Left ventricle myocardium inferior (tissue), 1 donor: ENCODE data around the gene KIAA1671. TPM values are rescaled to one million over a fixed set of nuclear protein-coding genes. Genes with fewer than 3 reads are reported as not detected.

ENCODE experiments used
- DNase-seq: peaks from one replicate; pipeline ENCODE4 v3.0.0-alpha.2; 2020
- H3K27ac ChIP-seq: fragments of 200-600 bp; replicated peaks from 2 replicates; pipeline ENCODE4 v1.8.0; 2021
- H3K27me3 ChIP-seq: fragments of 200-600 bp; 2 replicates; pipeline ENCODE4 v1.8.0; 2021; ENCODE audit warnings: low read depth
- H3K36me3 ChIP-seq: fragments of 200-600 bp; 2 replicates; pipeline ENCODE4 v1.8.0; 2021
- H3K4me1 ChIP-seq: fragments of 200-600 bp; 2 replicates; pipeline ENCODE4 v1.8.0; 2021
- H3K4me3 ChIP-seq: fragments of 200-600 bp; 2 replicates; pipeline ENCODE4 v1.8.0; 2021; ENCODE audit warnings: mild to moderate bottlenecking, moderate library complexity
- H3K9me3 ChIP-seq: fragments of 200-600 bp; replicated peaks from 2 replicates; pipeline ENCODE4 v1.8.0; 2021
- CTCF ChIP-seq: fragments of 200-600 bp; IDR thresholded peaks from 2 replicates; pipeline ENCODE4 v1.8.0; 2021; ENCODE audit warnings: antibody characterized with exemption, mild to moderate bottlenecking, borderline replicate concordance
- intact Hi-C: fragments of 100-400 bp; cut with micrococcal nuclease; formaldehyde crosslinking; loops from one replicate; pipeline ENCODE4 v1.11.0; 2022
- total RNA-seq: library from RNA; stranded (reverse); fragmentation: NEBNext Ultra II Directional; extraction: Animal tissue kit (Norgen Biotek cat#: 25700); gene quantifications from one replicate; pipeline ENCODE4 v1.2.1, GENCODE V29; 2021
- donor health status: DM: no; HTN: yes; CAD: no; lungs with severe emphysema.

The KIAA1671 gene
- total RNA-seq, 1 donor from 2014 or later = 12.2 TPM

DNA sequence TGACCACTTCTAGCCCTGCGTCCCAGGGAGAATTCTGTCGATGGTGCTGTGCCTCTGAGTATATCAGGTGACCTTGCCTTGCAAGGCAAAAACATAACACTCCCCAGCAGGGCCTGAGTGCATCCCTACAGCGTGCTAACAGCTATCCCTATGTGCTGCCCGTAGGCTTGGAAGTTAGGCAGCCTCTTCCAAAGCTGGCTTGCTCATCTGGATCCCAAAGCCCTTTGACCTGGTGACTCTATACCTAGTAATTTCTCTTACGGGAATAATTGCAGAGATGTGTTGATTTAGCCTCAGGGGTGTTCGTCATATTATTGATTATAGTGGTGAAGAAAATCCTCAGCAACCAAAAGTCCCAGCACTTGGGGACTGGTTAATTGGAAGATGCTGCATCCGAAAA is 214.6 kb downstream of the KIAA1671 start:
- no peak overlapping the region for H3K27ac ChIP-seq
- TF ChIP-seq CTCF = no peak
- H3K27me3 ChIP-seq = no peaks in the 10 kb centered on the region
- no peaks in the 10 kb centered on the region for H3K36me3 ChIP-seq
- intact Hi-C loops = no loop called here
- H3K4me1 ChIP-seq = peaks cover 8% of the 10 kb centered on the region
- no peak for DNase-seq
- no peak overlapping the region for H3K4me3 ChIP-seq
- no peaks in the 10 kb centered on the region for H3K9me3 ChIP-seq

DNA sequence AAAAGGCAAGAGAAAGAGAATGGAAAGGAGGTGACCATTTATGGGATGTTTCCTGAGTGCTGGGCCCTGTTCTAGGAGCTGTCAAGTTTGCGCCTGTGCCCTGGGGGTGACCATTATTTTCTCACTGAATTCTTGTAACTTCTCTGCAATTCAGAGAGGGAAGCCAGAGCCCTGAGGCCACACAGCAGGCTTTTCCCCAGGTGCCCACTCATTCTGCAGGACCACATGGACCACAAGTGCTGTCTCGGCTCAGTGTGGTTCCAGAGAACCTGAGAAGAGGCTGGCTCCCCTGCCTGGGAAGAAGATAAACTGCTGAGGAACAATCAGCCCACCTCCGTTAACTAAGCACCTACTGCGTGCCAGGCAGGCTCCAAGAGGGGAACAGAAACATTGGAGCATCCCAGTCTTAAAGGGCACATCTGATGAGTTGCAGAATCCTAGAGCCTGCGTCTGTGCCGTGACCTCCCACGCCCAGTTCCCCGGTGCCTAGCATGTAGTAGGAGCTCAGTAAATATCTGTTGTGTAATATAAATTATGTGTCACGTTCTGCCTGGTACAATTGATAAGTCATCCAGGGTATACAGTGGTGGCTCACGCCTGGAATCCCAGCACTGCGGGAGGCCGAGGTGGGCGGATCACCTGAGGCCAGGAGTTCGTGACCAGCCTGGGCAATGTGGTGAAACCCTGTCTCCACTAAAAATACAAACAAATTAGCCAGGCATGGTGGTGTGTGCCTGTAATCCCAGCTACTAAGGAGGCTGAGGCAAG is 215.5 kb downstream of the KIAA1671 start:
- H3K4me3 ChIP-seq = no peak overlapping the region
- no peaks in the 10 kb centered on the region for H3K36me3 ChIP-seq
- no peaks in the 10 kb centered on the region for H3K9me3 ChIP-seq
- no peak for DNase-seq
- no peak for TF ChIP-seq CTCF
- peaks cover 8% of the 10 kb centered on the region for H3K4me1 ChIP-seq
- no peak overlapping the region for H3K27ac ChIP-seq
- H3K27me3 ChIP-seq = no peaks in the 10 kb centered on the region
- intact Hi-C loops = no loop called here

- no peak for TF ChIP-seq CTCF
- intact Hi-C loops = no loop called here
- H3K27ac ChIP-seq = no peak overlapping the region
- H3K9me3 ChIP-seq = no peaks in the 10 kb centered on the region
- H3K27me3 ChIP-seq = no peaks in the 10 kb centered on the region
- peaks cover 6% of the 10 kb centered on the region for H3K36me3 ChIP-seq
- DNase-seq = no peak
- peaks cover 8% of the 10 kb centered on the region for H3K4me1 ChIP-seq
- H3K4me3 ChIP-seq = no peak overlapping the region
Measured at GRCh38 chr22:25169278-25170031, 216.9 kb downstream of the KIAA1671 start.

DNA sequence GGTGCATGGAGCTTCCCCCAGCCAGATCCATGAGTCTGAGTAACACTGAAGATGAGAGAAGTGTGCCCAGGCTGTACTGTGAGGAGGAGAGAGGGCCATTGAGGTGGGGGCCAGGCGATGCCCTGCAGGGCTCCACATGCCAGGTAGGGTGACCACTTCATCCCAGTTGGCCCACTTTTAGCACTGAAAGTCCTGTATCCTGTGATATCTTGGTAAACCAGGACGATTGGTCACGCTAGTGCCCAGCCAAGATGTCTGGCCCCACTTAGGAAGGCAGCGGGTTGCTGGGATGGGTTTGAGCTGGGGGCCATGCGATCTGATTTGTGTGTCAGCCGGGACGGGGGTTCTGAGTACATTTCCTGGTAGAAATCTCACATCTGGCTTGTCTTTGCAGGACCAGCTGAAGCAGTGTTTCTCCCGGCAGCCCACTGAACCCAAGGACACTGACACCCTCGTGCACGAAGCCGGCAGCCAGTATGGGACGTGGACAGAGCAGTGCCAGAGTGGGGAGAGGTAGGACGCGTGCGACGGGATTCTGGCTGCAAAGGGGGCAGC is 218.0 kb downstream of the KIAA1671 start:
- Histone ChIP-seq H3K9me3 (no peaks in the 10 kb centered on the region), H3K36me3 (peaks cover 16% of the 10 kb centered on the region), H3K4me1 (peaks cover 2% of the 10 kb centered on the region), H3K27ac (no peak overlapping the region), H3K27me3 (no peaks in the 10 kb centered on the region), H3K4me3 (no peak overlapping the region)
- TF ChIP-seq CTCF = no peak
- no peak for DNase-seq
- intact Hi-C loops = no loop called here

GRCh38 chr22:25172153-25172552 is 219.6 kb downstream of the KIAA1671 start:
- intact Hi-C loops = no loop called here
- peaks cover 27% of the 10 kb centered on the region for H3K36me3 ChIP-seq

More at GRCh38 chr22:25172153-25172552, 219.6 kb downstream of the KIAA1671 start:
- TF ChIP-seq CTCF = peak; percentile 71
- no peaks in the 10 kb centered on the region for H3K4me1 ChIP-seq
- DNase-seq = no peak
- no peak overlapping the region for H3K4me3 ChIP-seq
- H3K27ac ChIP-seq = no peak overlapping the region
- no peaks in the 10 kb centered on the region for H3K9me3 ChIP-seq
- H3K27me3 ChIP-seq = no peaks in the 10 kb centered on the region
